Testis (tissue), 2 donors: ENCODE data around the gene LGI1.

Source experiments
- POLR2A ChIP-seq: fragments of 450-650 bp; IDR thresholded peaks from one replicate; pipeline ENCODE4 v1.6.1; 2017; ENCODE audit warnings: antibody characterized with exemption, mild to moderate bottlenecking, moderate library complexity
- TF ChIP-seq, protein P1 (sequence below), 3 experiments: fragments of 450-650 bp in 2 of 3; fragments of 200-600 bp in 1 of 3; sonication (generic) in 1 of 3; IDR thresholded peaks; one replicate each; pipeline ENCODE4 v1.5.1; 2016 to 2019; ENCODE audit warnings: antibody characterized with exemption in 3 of 3, mild to moderate bottlenecking in 2 of 3, moderate library complexity in 1 of 3

DNA sequence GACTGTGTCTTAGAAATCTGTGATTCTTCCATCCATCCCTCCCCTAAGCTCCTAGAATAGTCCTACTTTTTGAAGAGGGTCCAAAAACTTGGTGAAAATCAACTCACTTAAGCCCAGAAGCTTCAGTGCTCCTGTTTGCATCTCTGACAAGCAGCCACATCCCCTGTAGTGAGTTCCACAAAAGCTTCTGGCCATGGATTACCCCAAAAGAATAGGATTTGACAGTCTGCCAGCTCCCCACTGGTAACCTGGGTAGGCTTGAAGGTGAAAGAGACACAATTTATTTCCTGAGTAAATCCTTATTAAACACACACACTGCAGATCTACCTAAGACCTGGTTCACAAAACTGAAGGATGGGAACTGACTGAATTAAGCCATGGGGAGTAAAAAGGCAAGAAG lies 46.5 kb downstream of the LGI1 start:
- TF ChIP-seq, protein P1, sequence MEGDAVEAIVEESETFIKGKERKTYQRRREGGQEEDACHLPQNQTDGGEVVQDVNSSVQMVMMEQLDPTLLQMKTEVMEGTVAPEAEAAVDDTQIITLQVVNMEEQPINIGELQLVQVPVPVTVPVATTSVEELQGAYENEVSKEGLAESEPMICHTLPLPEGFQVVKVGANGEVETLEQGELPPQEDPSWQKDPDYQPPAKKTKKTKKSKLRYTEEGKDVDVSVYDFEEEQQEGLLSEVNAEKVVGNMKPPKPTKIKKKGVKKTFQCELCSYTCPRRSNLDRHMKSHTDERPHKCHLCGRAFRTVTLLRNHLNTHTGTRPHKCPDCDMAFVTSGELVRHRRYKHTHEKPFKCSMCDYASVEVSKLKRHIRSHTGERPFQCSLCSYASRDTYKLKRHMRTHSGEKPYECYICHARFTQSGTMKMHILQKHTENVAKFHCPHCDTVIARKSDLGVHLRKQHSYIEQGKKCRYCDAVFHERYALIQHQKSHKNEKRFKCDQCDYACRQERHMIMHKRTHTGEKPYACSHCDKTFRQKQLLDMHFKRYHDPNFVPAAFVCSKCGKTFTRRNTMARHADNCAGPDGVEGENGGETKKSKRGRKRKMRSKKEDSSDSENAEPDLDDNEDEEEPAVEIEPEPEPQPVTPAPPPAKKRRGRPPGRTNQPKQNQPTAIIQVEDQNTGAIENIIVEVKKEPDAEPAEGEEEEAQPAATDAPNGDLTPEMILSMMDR (IDR thresholded peaks at IDR 0.05): no peak
- no peak for TF ChIP-seq POLR2A
